HEK293 (cell line): ENCODE data around the gene AKAP8.

Source experiments
- CTCF ChIA-PET: fragments of 350-600 bp; formaldehyde crosslinking; extraction: SDS; loops from one replicate; lab custom pipeline; 2021; ENCODE audit warnings: antibody characterized with exemption; lab: Yijun Ruan, JAX
- POLR2A ChIA-PET: fragments of 300-600 bp; formaldehyde crosslinking; extraction: SDS; loops from one replicate; lab custom pipeline; 2020; ENCODE audit warnings: antibody characterized with exemption, inconsistent platforms; lab: Yijun Ruan, JAX
- H3K27ac ChIP-seq: fragments of 200-500 bp; sonication (Bioruptor generic); 2 replicates; pipeline ENCODE4 v1.5.1; 2014; ENCODE audit warnings: low read depth, low read length, control low read depth, inconsistent platforms; ENCODE audit errors: extremely low read depth
- H3K36me3 ChIP-seq, 2 experiments: fragments of 200-500 bp in 1 of 2; sonication (Bioruptor generic) in 1 of 2; 1 replicate in 1 of 2; 2 replicates in 1 of 2; pipeline ENCODE4 v1.5.1; 2014 to 2017; ENCODE audit warnings: inconsistent platforms in 2 of 2, low read length in 2 of 2; ENCODE audit not compliant: control insufficient read depth in 2 of 2, insufficient read depth in 1 of 2
- H3K4me1 ChIP-seq: fragments of 200-500 bp; sonication (Bioruptor generic); 2 replicates; pipeline ENCODE4 v1.5.1; 2014; ENCODE audit warnings: mild to moderate bottlenecking, low read length, inconsistent platforms; ENCODE audit not compliant: control insufficient read depth, insufficient read depth
- H3K4me3 ChIP-seq: 2 replicates; pipeline ENCODE4 v1.5.1; 2011; ENCODE audit warnings: low read depth, mild to moderate bottlenecking, control low read depth, low read length, moderate library complexity
- H3K9me3 ChIP-seq: fragments of 200-500 bp; sonication (Bioruptor generic); 2 replicates; pipeline ENCODE4 v1.5.1; 2014; ENCODE audit warnings: low read depth, low read length, inconsistent platforms; ENCODE audit not compliant: control insufficient read depth, insufficient read depth
- HOXC10 ChIP-seq: sonication (generic); formaldehyde crosslinking; IDR thresholded peaks from 2 replicates; pipeline ENCODE4 v1.8.1; 2023; ENCODE audit warnings: mild to moderate bottlenecking, missing genetic modification reagents
- KLF10 ChIP-seq: fragments of 450-650 bp; IDR thresholded peaks from 2 replicates; pipeline ENCODE4 v1.5.1; 2018; ENCODE audit warnings: missing biosample characterization, mild to moderate bottlenecking, missing genetic modification characterization
- PRDM10 ChIP-seq: fragments of 450-650 bp; formaldehyde crosslinking; IDR thresholded peaks from 2 replicates; pipeline ENCODE4 v1.5.1; 2016; ENCODE audit warnings: missing biosample characterization, missing genetic modification characterization
- SP2 ChIP-seq: fragments of 450-650 bp; formaldehyde crosslinking; IDR thresholded peaks from 2 replicates; pipeline ENCODE4 v1.5.1; 2016; ENCODE audit warnings: missing biosample characterization, missing genetic modification characterization
- SP7 ChIP-seq: fragments of 450-650 bp; formaldehyde crosslinking; IDR thresholded peaks from 2 replicates; pipeline ENCODE4 v1.5.1; 2016; ENCODE audit warnings: missing biosample characterization, missing genetic modification characterization
- ZBTB10 ChIP-seq: fragments of 450-650 bp; formaldehyde crosslinking; IDR thresholded peaks from 2 replicates; pipeline ENCODE4 v1.5.1; 2016; ENCODE audit warnings: missing biosample characterization, missing genetic modification characterization
- ZBTB8A ChIP-seq: fragments of 450-650 bp; formaldehyde crosslinking; IDR thresholded peaks from 2 replicates; pipeline ENCODE4 v1.5.1; 2016; ENCODE audit warnings: missing biosample characterization, missing genetic modification characterization
- ZNF311 ChIP-seq: fragments of 450-650 bp; formaldehyde crosslinking; IDR thresholded peaks from 2 replicates; pipeline ENCODE4 v1.5.1; 2017; ENCODE audit warnings: missing biosample characterization, missing genetic modification characterization, borderline replicate concordance
- ZNF350 ChIP-seq: fragments of 450-650 bp; formaldehyde crosslinking; IDR thresholded peaks from 2 replicates; pipeline ENCODE4 v1.5.0; 2017; ENCODE audit warnings: missing biosample characterization, mild to moderate bottlenecking, missing genetic modification characterization
- ZNF394 ChIP-seq: fragments of 450-650 bp; formaldehyde crosslinking; IDR thresholded peaks from 2 replicates; pipeline ENCODE4 v1.5.1; 2016; ENCODE audit warnings: missing biosample characterization, missing genetic modification characterization, mild to moderate bottlenecking, moderate library complexity, borderline replicate concordance
- ZNF501 ChIP-seq: fragments of 450-650 bp; formaldehyde crosslinking; IDR thresholded peaks from 2 replicates; pipeline ENCODE4 v1.5.1; 2016; ENCODE audit warnings: missing biosample characterization, missing genetic modification characterization
- ZNF76 ChIP-seq: fragments of 450-650 bp; formaldehyde crosslinking; IDR thresholded peaks from 2 replicates; pipeline ENCODE4; 2016; ENCODE audit warnings: low read depth, missing biosample characterization, missing genetic modification characterization, borderline replicate concordance
- TF ChIP-seq, protein P1 (sequence below): fragments of 450-650 bp; formaldehyde crosslinking; conservative IDR thresholded peaks from 2 replicates; pipeline ENCODE4 v1.5.1; 2016; ENCODE audit warnings: low read depth, missing biosample characterization, missing genetic modification characterization
- TF ChIP-seq, protein P2 (sequence below): fragments of 450-650 bp; formaldehyde crosslinking; optimal IDR thresholded peaks from 2 replicates; pipeline ENCODE3; 2016; ENCODE audit warnings: missing biosample characterization, mild to moderate bottlenecking, missing genetic modification characterization
- TF ChIP-seq, protein P3 (sequence below): fragments of 450-650 bp; formaldehyde crosslinking; IDR thresholded peaks from 2 replicates; pipeline ENCODE4 v1.5.1; 2016; ENCODE audit warnings: missing biosample characterization, missing genetic modification characterization
- TF ChIP-seq, protein P4 (sequence below): fragments of 450-650 bp; IDR thresholded peaks from 2 replicates; pipeline ENCODE4 v1.5.1; 2018; ENCODE audit warnings: missing biosample characterization, missing genetic modification characterization

Gene AKAP8

DNA sequence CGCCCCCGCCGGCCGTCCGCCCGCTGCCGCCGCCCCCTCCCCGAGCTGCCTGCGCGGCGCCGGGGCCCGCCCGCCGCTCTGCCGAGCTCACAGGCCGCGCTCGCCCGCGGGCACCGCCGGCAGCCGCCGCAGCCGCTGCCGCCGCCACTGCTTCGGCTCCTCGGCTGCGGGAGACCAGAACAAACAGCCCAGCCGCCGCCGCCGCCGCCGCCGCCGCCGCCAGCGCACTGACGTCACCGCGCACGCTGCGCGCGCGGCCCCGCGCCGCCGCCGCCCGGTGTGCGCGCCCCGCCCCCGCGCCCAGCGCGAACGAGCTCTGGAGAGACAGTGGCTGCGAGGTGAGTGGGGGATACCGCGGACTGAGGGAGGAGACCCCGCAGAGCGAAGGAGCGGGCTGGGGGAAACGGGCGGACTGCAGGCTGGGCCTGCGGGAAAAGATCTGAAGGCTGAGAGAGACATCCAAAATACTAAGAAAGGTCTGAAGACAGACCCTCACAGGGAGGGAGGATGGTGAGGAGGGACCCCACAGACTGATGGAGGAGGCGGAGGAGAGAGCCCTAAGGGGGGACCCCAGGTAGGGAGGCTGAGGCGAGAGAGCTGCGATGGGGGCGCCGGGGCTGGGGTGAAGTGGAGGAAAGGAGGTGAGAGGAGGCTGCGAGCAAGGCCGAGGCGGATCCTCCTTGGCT, 47.1 kb downstream of the AKAP8 start, which contains the start of gene BRD4 (continued):
- TF ChIP-seq, protein P1, sequence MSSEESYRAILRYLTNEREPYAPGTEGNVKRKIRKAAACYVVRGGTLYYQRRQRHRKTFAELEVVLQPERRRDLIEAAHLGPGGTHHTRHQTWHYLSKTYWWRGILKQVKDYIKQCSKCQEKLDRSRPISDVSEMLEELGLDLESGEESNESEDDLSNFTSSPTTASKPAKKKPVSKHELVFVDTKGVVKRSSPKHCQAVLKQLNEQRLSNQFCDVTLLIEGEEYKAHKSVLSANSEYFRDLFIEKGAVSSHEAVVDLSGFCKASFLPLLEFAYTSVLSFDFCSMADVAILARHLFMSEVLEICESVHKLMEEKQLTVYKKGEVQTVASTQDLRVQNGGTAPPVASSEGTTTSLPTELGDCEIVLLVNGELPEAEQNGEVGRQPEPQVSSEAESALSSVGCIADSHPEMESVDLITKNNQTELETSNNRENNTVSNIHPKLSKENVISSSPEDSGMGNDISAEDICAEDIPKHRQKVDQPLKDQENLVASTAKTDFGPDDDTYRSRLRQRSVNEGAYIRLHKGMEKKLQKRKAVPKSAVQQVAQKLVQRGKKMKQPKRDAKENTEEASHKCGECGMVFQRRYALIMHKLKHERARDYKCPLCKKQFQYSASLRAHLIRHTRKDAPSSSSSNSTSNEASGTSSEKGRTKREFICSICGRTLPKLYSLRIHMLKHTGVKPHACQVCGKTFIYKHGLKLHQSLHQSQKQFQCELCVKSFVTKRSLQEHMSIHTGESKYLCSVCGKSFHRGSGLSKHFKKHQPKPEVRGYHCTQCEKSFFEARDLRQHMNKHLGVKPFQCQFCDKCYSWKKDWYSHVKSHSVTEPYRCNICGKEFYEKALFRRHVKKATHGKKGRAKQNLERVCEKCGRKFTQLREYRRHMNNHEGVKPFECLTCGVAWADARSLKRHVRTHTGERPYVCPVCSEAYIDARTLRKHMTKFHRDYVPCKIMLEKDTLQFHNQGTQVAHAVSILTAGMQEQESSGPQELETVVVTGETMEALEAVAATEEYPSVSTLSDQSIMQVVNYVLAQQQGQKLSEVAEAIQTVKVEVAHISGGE = no peak

GRCh38 chr19:15331419-15332310, 47.9 kb downstream of the AKAP8 start:
- no peaks in the 10 kb centered on the region for H3K9me3 ChIP-seq
- H3K4me3 ChIP-seq = peak overlapping the region; percentile 98
- H3K27ac ChIP-seq = peak overlapping the region; percentile 94
- POLR2A ChIA-PET = interaction anchor here (0.6 to 1.7 kb wide), 7 partner anchors 14 to 88 kb away, joined by 3 to 6 read pairs (median 4); partner anchors contain the start of genes AKAP8 and AKAP8L
- CTCF ChIA-PET = no interaction called here
- no peaks in the 10 kb centered on the region; a peak in 1 of 3 replicates for H3K36me3 ChIP-seq
- peaks cover 28% of the 10 kb centered on the region for H3K4me1 ChIP-seq
- TF ChIP-seq, protein P2, sequence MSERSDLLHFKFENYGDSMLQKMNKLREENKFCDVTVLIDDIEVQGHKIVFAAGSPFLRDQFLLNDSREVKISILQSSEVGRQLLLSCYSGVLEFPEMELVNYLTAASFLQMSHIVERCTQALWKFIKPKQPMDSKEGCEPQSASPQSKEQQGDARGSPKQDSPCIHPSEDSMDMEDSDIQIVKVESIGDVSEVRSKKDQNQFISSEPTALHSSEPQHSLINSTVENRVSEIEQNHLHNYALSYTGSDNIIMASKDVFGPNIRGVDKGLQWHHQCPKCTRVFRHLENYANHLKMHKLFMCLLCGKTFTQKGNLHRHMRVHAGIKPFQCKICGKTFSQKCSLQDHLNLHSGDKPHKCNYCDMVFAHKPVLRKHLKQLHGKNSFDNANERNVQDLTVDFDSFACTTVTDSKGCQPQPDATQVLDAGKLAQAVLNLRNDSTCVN (tag by site-specific recombination) = peak; percentile 84
- TF ChIP-seq ZNF311 (no peak), PRDM10 (tag by site-specific recombination) (peak; percentile 62; the same call in 1 of the 2 replicates), HOXC10 (CRISPR knock-in tag) (no peak), ZNF350 (tag by site-specific recombination) (no peak), ZBTB8A (tag by site-specific recombination) (peak; percentile 89), ZNF501 (tag by site-specific recombination) (0 out of 2 replicates have a peak, but pooled peaks have one; percentile 52), SP7 (tag by site-specific recombination) (peak; percentile 36; the same call in 1 of the 2 replicates), SP2 (tag by site-specific recombination) (peak; percentile 18; the same call in 1 of the 2 replicates), ZNF394 (0 out of 2 replicates have a peak, but pooled peaks have one; percentile 17), ZBTB10 (tag by site-specific recombination) (no peak), ZNF76 (peak; percentile 78), KLF10 (peak; percentile 31; the same call in 1 of the 2 replicates)
- TF ChIP-seq, protein P3, sequence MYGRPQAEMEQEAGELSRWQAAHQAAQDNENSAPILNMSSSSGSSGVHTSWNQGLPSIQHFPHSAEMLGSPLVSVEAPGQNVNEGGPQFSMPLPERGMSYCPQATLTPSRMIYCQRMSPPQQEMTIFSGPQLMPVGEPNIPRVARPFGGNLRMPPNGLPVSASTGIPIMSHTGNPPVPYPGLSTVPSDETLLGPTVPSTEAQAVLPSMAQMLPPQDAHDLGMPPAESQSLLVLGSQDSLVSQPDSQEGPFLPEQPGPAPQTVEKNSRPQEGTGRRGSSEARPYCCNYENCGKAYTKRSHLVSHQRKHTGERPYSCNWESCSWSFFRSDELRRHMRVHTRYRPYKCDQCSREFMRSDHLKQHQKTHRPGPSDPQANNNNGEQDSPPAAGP (tag by site-specific recombination) = peak; percentile 41; the same call in 1 of the 2 replicates
- TF ChIP-seq, protein P4, sequence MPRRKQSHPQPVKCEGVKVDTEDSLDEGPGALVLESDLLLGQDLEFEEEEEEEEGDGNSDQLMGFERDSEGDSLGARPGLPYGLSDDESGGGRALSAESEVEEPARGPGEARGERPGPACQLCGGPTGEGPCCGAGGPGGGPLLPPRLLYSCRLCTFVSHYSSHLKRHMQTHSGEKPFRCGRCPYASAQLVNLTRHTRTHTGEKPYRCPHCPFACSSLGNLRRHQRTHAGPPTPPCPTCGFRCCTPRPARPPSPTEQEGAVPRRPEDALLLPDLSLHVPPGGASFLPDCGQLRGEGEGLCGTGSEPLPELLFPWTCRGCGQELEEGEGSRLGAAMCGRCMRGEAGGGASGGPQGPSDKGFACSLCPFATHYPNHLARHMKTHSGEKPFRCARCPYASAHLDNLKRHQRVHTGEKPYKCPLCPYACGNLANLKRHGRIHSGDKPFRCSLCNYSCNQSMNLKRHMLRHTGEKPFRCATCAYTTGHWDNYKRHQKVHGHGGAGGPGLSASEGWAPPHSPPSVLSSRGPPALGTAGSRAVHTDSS (tag by site-specific recombination) = peak; percentile 71
